ENCODE data around the gene DLGAP1. TPM values are rescaled to one million over a fixed set of nuclear protein-coding genes. Genes with fewer than 3 reads are reported as not detected.

The DLGAP1 gene
- total and polyA plus RNA-seq, 2 of the 4 experiments (the other 2 are of a cell fraction): under 0.01 to 0.09 TPM

DNA sequence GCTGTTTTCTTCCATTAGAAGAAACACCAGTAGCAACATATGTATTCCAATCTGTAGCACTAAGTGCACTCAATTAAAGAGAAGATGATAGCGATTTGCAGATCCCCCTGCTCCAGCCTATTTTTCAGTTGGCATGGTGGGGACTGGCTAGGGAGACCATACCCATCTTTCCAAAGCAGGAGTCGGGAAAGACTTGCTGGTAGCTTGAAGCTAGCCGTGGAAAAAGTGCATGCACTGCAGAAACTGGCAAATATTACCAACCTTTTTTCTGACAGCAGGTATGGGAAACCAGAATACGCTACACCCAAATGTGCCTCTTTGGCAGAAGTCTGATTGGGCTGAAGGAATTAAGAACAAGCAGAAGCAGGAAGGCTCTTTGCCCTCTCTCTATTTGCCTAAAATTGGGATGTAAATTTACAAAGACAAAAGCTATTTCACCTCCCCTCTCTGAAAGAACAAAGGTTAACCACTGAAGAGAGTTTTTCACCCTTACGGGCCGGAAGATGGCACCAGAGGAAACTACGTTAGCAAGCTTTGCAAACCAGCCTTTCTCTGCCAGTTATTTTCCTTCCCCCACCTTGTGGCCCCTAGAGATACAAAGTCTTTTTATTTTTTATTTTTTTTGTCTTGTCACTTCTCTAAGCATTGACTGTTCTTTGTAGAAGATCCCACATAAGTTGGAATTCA lies 273.1 kb downstream of the DLGAP1 start:
- no peaks in the 10 kb centered on the region for H3K79me1 ChIP-seq (ENCODE audit: low read depth in 1 of 2, low read length in 2 of 2)
- no peak overlapping the region for H4K8ac ChIP-seq (ENCODE audit: low read depth in 2 of 2, low read length in 2 of 2)
- no peaks in the 10 kb centered on the region for H3K9me1 ChIP-seq (ENCODE audit: insufficient read depth, low read length)
- ATAC-seq (ENCODE audit: low read depth): no peak
- H3K4me3 ChIP-seq (ENCODE audit: insufficient read depth, low read depth, low read length): no peak overlapping the region
- H4K20me1 ChIP-seq (ENCODE audit: insufficient read depth, low read length): no peaks in the 10 kb centered on the region
- H2BK20ac ChIP-seq (ENCODE audit: low read depth, low read length): no peak overlapping the region
- no peak overlapping the region for H3K18ac ChIP-seq (ENCODE audit: low read depth, low read length)
- in situ Hi-C loops (cut with MboI; ENCODE audit: low sequenced_read_pairs): no loop called here
- H2BK15ac ChIP-seq (ENCODE audit: low read depth, low read length): no peak overlapping the region
- TF ChIP-seq MXI1 (IDR thresholded peaks at IDR 0.05; ENCODE audit: borderline replicate concordance, low read depth, low read length) (no peak), FOS (IDR thresholded peaks at IDR 0.05; ENCODE audit: low read depth, low read length) (no peak), CTCF (conservative IDR thresholded peaks at IDR 0.05; ENCODE audit: low read depth, low read length) (no peak), BHLHE40 (IDR thresholded peaks at IDR 0.05; ENCODE audit: low read depth, low read length) (no peak), SMC3 (IDR thresholded peaks at IDR 0.05; ENCODE audit: low read depth, low read length) (no peak), NFE2L2 (IDR thresholded peaks at IDR 0.05; ENCODE audit: low read depth, low read length) (no peak), USF2 (IDR thresholded peaks at IDR 0.05; ENCODE audit: low read depth, low read length) (no peak), RAD21 (IDR thresholded peaks at IDR 0.05; ENCODE audit: low read length) (no peak), CEBPB (IDR thresholded peaks at IDR 0.05; ENCODE audit: low read depth, low read length) (no peak)
- dilution Hi-C loops (cut with HindIII; ENCODE audit: low sequenced_read_pairs, unreplicated experiment): no loop called here
- H4K91ac ChIP-seq (ENCODE audit: insufficient read depth, low read depth, low read length): no peak overlapping the region
- no TSS peak for BruUV-seq (replicated peaks)
- no peak overlapping the region for H3K4ac ChIP-seq (ENCODE audit: low read depth, low read length)
- intact Hi-C loops (cut with micrococcal nuclease): no loop called here
- WGBS, 2 experiments (ENCODE audit: extremely low coverage in 2 of 2, insufficient read length in 1 of 2): no CpG with 5 or more reads among the region's 7 CpGs
- no peaks in the 10 kb centered on the region for H3K36me3 ChIP-seq (ENCODE audit: control insufficient read depth, insufficient read depth, low read length)
- H3K9ac ChIP-seq (ENCODE audit: low read depth, low read length): no peak overlapping the region
- no peak overlapping the region for H3K4me2 ChIP-seq (ENCODE audit: low read depth, low read length)
- no peak for DNase-seq
- POLR2A ChIA-PET (ENCODE audit: unreplicated experiment): no interaction called here
- no peaks in the 10 kb centered on the region for H3K9me3 ChIP-seq (ENCODE audit: control insufficient read depth, insufficient read depth, low read length)
- no peak overlapping the region for H2BK120ac ChIP-seq (ENCODE audit: low read depth, low read length)
- no peak overlapping the region for H2AK9ac ChIP-seq (replicated peaks; ENCODE audit: low read depth, low read length, poor library complexity)
- H3K4me1 ChIP-seq (ENCODE audit: control insufficient read depth, insufficient read depth, low read length): no peaks in the 10 kb centered on the region
- CTCF ChIA-PET: no interaction called here
- no peak overlapping the region for H2AK5ac ChIP-seq (ENCODE audit: low read depth, low read length)
- no peak overlapping the region for H3K23ac ChIP-seq (ENCODE audit: low read depth, low read length)
- no peak overlapping the region for H2AFZ ChIP-seq (replicated peaks; ENCODE audit: low read length, poor library complexity)
- no peak overlapping the region for H3K56ac ChIP-seq (ENCODE audit: extremely low read depth, insufficient read depth, low read length)
- no peak overlapping the region for H4K5ac ChIP-seq (ENCODE audit: low read depth, low read length)
- no peak overlapping the region for H3K27ac ChIP-seq (ENCODE audit: insufficient read depth, low read length)
- H3K27me3 ChIP-seq (ENCODE audit: control insufficient read depth, insufficient read depth, low read length): no peaks in the 10 kb centered on the region
- no peak overlapping the region for H2BK5ac ChIP-seq (ENCODE audit: low read depth, low read length, poor library complexity, severe bottlenecking)
- H3K14ac ChIP-seq (replicated peaks; ENCODE audit: low read depth, low read length): no peak overlapping the region
